Erythroblast (primary cell): ENCODE measurements around the gene A4GALT.

ENCODE experiments used
- GATA1 ChIP-seq: IDR thresholded peaks from 2 replicates; pipeline ENCODE4 v1.6.1; 2011; ENCODE audit warnings: low read depth, mild to moderate bottlenecking, control low read depth, low read length, moderate library complexity
- POLR2A ChIP-seq: IDR thresholded peaks from 2 replicates; pipeline ENCODE4 v1.6.1; 2011; ENCODE audit warnings: mild to moderate bottlenecking, low read length

GRCh38 chr22:42699976-42700352 lies 20.7 kb downstream of the A4GALT start:
- TF ChIP-seq POLR2A (no peak), GATA1 (no peak)
